GM18526 (cell line): ENCODE results near the gene TUBAL3.

Source experiments
- POLR2A ChIP-seq: IDR thresholded peaks from 3 replicates; pipeline ENCODE4 v1.6.1; 2011; ENCODE audit not compliant: insufficient read length; ENCODE audit errors: extremely low read depth

Gene TUBAL3

DNA sequence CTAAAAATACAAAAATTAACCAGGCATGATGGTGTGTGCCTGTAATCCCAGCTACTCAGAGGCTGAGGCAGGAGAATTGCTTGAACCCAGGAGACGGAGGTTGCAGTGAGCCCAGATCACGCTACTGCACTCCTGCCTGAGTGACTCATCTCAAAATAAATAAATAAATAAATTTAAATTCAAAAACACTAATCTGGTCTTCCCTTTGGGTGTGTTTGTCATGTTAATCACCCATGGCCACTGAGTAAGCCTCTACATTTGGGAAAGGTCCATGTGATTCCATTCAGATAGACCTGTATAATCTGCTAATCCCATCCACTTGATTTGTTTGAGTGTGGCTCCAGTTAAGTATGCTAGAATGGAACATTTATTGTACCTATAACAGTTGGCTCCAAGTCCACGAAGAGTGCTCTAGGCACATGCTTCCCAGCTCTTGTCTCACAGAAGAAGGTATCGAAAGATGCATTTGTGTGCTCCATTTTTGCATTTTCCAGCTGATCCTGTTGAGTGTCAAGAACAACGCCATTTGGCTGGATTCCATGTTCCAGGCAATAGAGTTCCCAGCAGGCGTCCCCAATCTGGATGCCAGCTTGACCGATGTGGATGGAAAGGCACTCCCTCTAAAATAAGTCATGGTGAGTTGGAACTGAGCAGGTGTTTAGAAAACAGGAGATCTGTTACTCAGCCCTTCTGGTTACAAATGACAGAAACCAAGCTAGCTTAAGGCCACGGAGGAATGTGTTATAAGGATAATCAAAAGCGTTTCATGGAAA lies 4.0 kb downstream of the TUBAL3 start:
- TF ChIP-seq POLR2A, result no peak

DNA sequence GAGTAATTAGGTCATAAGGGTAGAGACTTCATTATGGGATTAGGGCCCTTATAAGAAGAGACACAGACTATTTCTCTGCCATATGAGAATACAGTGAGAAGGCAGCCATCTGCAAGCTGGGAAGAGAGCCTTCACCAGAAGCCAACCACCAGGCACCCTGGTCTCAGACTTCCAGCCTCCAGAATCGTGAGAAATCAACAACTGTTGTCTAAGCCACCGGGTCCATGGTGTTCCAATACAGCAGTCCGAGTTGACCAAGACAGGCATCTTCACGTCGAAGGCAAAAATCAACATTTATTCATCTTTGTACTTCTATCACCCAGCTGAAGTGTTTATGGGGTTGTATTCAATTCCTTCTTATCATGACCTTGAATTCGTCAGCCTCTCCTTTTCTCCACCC lies 5.3 kb downstream of the TUBAL3 start:
- TF ChIP-seq POLR2A, result no peak

DNA sequence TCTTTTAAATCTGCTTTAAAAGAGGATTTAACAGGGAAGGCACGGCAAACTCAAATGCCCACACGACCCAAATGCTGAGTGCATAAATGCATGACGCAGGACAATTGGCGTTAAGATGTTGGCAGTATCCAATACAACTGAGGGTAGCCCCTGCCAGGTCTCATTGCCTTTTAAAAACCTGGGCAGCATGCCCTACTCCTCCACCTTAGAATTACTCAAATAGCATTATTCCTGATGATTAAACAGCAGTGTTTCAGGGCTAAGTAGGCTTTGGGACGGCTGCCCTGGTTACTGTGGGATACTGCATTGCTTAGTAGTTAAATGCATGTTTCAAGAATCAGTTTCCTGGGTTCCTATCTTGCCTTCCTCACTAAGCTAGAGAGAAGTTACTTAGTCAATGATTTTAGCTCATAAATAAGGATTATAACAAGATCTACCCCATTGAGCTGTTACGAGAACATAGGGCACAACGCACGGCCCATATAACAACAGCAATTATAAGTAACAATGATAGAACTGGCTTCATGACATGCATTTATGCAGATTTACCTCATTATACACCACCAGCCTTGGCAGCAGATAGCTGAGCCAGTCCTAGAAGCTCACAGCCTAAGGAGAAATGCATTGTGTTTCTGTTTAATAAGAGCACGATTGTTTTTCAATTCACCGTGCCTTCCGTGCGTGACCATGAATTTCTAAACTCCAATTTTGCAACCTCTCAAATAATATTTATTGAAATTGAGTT lies 7.9 kb downstream of the TUBAL3 start:
- TF ChIP-seq POLR2A, result no peak

DNA sequence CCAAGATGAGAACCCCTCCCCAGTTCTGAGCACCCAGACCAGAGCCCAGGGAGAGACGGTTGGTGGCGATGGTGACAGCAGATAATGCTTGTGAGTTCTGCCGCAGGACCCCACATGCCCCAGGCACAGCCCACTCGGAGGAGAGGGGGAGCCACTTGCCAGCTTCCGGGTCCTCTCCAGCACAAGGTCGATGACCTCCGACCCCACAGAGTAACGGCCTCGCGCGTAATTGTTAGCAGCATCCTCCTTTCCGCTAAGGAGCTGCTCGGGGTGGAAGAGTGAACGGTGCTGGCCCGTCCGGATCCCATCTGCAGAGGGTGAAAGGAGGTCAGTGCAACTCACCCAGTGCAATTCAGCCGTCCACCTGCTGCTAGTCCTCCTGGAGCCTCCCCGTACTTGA lies 9.5 kb downstream of the TUBAL3 start:
- TF ChIP-seq POLR2A, result no peak

DNA sequence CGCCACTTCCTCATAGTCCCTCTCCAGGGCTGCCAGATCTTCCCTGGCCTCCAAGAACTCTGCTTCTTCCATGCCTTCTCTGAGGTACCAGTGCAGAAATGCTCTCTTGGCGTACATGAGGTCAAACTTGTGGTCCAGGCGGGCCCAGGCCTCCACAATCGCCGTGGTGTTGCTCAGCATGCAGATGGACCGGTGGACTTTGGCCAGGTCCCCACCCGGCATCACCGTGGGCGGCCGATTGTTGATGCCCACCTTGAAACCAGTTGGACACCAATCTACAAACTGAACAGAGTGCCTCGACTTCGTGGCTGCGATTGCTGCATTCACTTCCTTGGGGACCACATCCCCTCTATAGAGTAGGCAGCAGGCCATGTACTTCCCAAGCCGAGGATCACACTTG lies 11.1 kb downstream of the TUBAL3 start:
- TF ChIP-seq POLR2A, result no peak

DNA sequence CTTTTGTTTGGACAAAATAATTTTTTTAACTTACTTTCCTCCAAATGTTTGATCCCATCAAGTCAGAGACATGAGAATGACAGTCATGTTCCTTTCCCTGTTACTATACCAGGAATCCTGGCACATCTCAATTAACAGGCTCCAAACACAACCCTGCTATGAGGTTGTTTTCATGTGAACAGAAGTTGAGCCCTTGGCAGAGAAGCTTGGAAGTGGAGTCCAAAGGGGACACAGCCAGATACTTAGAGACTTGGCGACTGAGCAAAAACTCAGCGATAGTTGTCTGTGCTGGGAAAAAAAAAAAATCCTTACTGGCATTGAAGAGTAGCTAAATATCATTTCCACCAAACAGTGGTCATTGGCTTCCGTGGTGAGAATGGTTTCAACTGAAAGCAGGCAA lies 12.8 kb downstream of the TUBAL3 start:
- TF ChIP-seq POLR2A, result no peak

DNA sequence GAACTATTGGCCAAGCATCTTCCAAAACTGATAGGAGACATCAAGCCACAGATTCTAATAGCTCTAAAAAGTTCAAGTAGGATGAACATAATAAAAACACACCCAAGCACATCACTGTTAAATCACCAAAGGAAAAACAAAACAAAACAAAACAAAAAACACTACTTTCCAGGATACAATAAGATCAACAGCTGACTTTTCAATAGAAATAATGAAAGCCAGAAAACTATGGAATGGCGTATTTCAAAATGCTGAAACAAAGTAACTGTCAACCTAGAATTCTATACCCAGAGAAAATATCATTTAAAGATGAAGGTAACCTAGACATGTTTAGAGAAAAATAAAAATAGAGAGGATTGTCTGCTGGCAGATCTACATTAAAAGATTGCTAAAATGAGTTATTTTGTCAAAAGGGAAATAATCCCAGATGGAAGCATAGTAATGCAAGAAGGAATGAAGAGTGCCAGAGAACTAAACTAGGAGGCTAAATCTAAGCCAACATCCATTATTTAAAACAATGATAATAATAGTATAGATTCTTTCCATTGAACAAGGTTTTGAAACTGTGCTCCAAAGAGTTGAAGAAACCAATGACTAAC lies 13.9 kb downstream of the TUBAL3 start:
- no peak for TF ChIP-seq POLR2A

DNA sequence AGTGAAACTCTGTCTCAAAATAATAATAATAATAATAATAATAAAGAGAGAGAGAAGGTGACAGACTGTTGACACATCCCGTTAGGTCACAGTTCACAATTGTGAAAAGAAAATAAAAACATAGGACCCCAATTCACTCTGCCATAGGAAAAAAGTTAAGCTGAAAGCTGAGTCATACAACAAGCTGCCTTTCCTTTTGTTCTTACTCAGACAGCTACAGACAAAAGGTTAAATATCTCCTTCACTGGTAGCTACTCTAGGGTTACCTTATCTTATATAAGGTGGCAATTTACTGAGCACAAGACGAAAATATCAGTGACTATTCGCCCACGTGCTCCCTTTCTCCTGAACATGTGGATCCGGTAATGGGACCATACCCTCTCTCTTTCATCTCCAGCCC lies 17.5 kb downstream of the TUBAL3 start:
- no peak for TF ChIP-seq POLR2A

DNA sequence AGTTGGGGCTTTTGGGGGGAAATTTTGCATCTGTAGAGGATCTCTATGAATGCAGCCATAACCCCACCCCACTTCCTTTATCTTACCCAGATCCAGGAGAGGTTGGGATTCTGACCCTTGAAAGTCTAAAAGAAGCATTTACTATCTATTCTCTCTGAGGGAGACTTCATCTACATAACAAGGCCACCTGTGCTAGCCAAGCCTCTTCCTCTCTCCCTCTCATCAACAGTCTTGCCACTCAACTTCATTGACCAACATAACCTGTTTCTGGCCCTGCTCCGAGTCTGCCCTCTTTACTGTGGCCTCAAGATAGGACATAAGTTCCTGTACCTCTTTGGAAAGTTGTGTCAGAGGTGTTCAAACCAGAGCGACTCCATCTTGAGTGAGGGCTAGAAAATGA lies 19.4 kb downstream of the TUBAL3 start:
- TF ChIP-seq POLR2A, result no peak

DNA sequence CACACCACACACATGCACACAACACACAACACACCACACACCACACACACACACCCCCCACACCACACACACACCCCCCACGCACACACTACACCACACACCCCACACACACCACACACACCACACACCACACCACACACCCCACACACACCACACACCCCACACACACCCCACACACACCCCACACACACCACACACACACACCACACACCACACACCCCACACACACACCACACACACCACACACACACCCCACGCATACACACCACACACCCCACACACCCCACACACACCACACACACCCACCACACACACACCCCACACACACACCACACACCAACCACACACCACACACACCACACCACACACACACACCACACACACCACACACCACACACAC lies 23.4 kb downstream of the TUBAL3 start:
- TF ChIP-seq POLR2A, result no peak

DNA sequence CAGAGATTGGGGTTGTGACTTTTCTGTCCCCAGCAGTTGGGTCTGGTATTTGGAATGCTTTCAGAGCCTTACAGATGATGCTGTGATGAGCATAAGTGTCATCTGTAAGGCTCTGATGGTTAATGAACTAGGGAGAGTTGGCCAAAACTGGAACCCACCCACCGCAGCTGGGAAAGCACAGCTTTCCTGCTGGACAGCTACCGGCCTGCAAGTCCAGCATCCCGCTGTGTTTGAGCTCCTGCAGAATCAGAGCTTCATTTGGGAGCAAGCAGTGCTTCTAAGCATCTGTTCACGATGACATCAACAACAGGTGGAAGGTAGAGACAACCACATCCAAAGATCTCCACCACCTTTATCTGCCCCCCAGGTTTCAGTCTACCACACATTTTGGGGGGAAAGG lies 28.2 kb downstream of the TUBAL3 start:
- TF ChIP-seq POLR2A, result no peak

DNA sequence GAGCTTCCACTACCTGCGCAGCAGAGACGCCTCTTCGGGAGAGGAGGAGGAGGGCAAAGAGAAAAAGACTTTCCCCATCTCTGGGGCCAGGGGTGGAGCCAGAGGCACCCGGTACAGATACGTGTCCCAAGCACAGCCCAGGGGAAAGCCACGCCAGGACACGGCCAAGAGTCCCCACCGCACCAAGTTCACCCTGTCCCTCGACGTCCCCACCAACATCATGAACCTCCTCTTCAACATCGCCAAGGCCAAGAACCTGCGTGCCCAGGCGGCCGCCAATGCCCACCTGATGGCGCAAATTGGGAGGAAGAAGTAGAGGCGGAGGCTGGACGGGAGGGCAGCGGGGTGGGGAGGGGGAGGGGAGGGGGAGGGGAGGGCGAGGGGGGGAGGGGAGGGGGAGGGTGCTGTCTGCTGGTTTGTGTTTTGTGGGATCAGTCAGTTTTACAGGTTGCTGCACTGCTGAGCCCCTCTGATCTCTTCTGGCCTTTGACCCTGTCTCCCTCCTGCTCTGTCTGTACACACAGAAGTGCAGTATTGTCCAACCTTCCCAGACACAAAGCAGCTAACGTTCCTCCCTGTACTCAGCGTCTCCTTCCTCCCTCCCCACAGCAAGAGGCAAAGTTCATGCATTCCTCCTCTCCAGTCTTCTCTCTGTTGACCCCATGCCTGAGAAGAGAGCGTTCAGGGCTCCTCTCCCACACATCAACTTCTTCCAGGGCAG lies 30.6 kb downstream of the TUBAL3 start:
- no peak for TF ChIP-seq POLR2A

DNA sequence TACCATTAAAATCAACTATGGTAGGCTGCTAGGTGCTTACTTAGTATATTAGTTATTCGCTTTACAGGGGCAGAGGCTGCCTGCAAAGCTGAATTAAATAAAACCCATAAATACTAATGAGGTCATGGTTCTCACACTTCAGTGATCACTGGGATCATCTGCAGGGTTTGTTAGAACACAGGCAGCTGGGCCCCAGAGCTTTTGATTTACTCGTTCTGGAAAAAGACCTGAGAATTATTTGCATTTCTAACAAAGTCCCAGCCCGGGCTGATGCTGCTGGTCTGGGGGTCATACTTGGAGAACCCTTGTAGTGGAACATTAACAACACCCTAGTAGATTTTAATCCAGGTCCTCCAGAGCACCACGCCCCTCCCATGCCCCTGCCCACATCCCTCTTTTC lies 31.3 kb downstream of the TUBAL3 start:
- no peak for TF ChIP-seq POLR2A

DNA sequence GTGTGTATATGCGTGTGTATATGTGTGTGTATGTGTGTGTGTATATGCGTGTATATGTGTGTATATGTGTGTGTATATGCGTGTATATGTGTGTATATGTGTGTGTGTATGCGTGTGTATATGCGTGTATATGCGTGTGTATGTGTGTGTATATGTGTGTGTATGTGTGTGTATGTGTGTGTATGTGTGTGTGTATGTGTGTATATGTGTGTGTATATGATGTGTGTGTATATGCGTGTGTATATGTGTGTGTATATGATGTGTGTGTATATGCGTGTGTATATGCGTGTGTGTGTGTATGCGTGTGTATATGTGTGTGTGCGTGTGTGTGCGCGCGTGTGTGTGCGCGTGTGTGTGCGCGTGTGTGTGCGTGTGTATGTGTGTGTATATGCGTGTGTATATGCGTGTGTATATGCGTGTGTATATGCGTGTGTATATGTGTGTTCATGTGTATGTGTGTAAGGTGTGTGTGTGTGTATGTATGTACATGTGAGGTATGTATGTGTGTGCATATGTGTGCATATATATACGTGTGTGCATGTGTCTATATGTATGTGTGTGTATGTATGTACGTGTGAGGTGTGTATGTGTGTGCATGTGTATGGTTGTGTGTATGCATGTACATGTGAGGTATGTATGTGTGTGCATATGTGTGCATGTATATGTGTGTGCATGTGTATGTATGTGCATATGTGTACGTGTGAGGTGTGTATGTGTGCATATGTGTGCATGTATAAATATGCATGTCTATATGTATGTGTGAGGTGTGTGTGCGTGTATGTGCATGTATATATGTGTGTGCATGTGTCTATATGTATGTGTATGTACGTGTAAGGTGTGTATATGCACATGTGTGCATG lies 33.9 kb downstream of the TUBAL3 start:
- no peak for TF ChIP-seq POLR2A
